BLaER1 (cell line): ENCODE measurements around the gene ENO1.
A peak's percentile ranks its signal among the peaks of the same experiment; 100 is the strongest.
"Not testable (repeated sequence)": the region's sequence is repeated elsewhere in the genome, so short reads cannot be mapped to it uniquely, and the experiment has no call there.

Source experiments
- H3K27ac ChIP-seq: shearing (Covaris generic); formaldehyde crosslinking; 2 replicates; pipeline ENCODE4 v1.8.1; 2022
- H3K27me3 ChIP-seq: shearing (Covaris generic); formaldehyde crosslinking; 2 replicates; pipeline ENCODE4 v1.8.1; 2022
- H3K36me3 ChIP-seq: shearing (Covaris generic); formaldehyde crosslinking; 2 replicates; pipeline ENCODE4 v1.8.1; 2022
- H3K4me1 ChIP-seq: shearing (Covaris generic); formaldehyde crosslinking; 2 replicates; pipeline ENCODE4 v1.8.1; 2022
- H3K4me2 ChIP-seq: shearing (Covaris generic); formaldehyde crosslinking; 2 replicates; pipeline ENCODE4 v1.8.1; 2022
- H3K4me3 ChIP-seq: shearing (Covaris generic); formaldehyde crosslinking; 2 replicates; pipeline ENCODE4 v1.8.1; 2022
- H3K9ac ChIP-seq: shearing (Covaris generic); formaldehyde crosslinking; 2 replicates; pipeline ENCODE4 v1.8.1; 2022
- H3K9me3 ChIP-seq: shearing (Covaris generic); formaldehyde crosslinking; 2 replicates; pipeline ENCODE4 v1.8.1; 2022
- H4K20me1 ChIP-seq: shearing (Covaris generic); formaldehyde crosslinking; 2 replicates; pipeline ENCODE4 v1.8.1; 2022
- Cebpa-rat ChIP-seq: shearing (Covaris generic); IDR thresholded peaks from 2 replicates; pipeline ENCODE4 v1.8.1; 2022

ENO1 gene

DNA sequence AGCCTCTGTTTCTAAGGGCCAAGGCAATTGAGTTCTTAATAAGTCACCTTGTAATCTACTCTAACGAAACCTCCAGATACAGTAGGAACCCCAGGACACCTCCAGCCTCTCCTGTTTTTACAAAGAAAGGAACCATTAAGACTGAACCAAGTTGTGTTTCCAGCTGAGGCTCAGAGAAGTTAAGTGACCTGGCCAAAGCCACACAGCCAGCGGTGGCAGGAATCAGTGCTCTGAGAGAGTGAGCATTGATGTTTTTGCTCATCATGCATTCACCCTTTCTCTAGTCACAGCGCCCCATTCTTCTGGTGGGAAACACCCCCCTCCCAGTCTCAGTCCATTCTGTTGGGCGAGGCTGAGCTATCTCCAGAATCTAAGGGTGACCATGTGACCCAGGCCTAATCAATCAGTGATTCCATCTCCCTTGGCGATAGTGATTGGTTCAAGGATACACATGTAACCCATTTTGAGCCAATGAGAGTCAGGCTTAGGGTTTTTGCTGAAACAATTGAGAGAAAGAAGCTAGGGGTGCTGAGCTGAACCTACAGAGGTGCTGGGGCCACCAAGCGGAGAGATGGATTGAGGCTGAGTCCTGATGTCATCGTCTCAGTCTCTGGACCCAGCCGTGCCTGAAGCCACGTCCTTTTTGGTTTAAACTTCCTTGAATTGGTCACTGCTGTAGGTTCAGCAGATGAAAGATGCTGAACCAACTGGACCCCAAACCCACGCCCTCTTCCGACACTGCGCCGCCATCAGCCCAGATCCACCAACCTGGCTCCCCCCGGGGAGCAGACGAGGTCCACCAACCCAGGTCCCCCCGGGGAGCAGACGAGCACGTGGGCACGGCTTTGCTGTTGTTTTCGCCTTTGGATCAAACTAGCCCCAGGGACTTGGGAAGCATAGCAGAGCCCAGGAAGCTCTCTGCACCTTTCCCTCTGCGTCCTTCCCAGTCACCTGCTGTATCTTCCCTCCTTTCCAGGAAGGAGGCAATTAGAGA, 33.1 kb downstream of the ENO1 start:
- peak overlapping the region; percentile 76 for H3K4me2 ChIP-seq
- no peak overlapping the region for H3K4me3 ChIP-seq
- H3K27ac ChIP-seq = peak overlapping the region; percentile 69
- no peak for TF ChIP-seq Cebpa-rat
- H3K27me3 ChIP-seq = no peaks in the 10 kb centered on the region
- H3K4me1 ChIP-seq = peaks cover 59% of the 10 kb centered on the region
- H4K20me1 ChIP-seq = peaks cover 16% of the 10 kb centered on the region
- no peaks in the 10 kb centered on the region for H3K36me3 ChIP-seq
- peaks cover 32% of the 10 kb centered on the region for H3K9me3 ChIP-seq
- H3K9ac ChIP-seq = peak overlapping the region; percentile 21; the same call in 1 of the 2 replicates

DNA sequence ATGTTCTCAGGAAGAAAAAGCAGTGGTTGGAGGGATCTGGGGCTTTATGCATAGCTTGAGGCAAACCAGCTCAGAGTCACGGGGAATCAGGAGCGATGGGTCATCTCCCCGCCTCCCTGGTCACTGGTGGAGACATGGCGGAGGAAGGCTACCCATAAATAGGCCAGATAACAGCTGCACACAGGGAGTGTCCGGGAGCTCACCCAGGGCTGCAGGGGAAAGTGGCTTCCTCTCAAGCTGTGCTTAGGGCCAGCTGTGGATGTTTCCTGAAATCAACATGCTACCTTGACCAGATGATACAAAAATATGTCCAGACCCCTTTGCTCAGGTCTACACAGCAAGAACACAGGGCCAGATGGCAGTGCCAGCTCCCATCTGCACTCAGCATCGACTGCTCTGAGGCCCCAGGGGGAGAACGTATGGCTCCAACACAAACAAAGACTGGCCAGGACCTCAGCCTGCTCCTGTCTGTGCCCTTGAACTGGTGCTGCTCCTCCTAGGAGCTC, 33.9 kb downstream of the ENO1 start:
- Histone ChIP-seq H3K4me1 (peaks cover 56% of the 10 kb centered on the region), H4K20me1 (peaks cover 16% of the 10 kb centered on the region), H3K27me3 (no peaks in the 10 kb centered on the region), H3K27ac (peak overlapping the region; percentile 69), H3K36me3 (no peaks in the 10 kb centered on the region), H3K9ac (peak overlapping the region; percentile 21; the same call in 1 of the 2 replicates), H3K4me2 (peak overlapping the region; percentile 76), H3K9me3 (peaks cover 39% of the 10 kb centered on the region), H3K4me3 (no peak overlapping the region)
- TF ChIP-seq Cebpa-rat = no peak

DNA sequence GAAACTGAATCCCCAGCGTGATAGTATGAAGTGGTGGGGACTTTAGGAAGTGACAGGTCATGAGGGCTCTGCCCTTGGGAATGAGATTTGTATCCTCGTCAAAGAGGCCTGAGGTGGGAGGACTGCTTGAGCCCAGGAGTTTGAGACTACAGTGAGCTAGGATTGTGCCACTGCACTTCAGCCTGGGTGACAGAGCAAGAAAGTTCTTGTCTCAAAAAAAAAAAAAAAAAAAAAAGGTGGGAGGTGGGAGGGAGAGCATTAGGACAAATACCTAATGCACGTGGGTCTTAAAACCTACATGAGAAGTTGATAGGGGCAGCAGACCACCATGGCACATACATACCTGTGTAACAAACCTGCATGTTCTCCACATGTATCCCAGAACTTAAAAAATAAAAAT, 37.1 kb downstream of the ENO1 start:
- no peak overlapping the region for H3K9ac ChIP-seq
- no peak overlapping the region for H3K27ac ChIP-seq
- peaks cover 24% of the 10 kb centered on the region for H3K4me1 ChIP-seq
- H3K36me3 ChIP-seq = no peaks in the 10 kb centered on the region
- H3K4me3 ChIP-seq = no peak overlapping the region
- TF ChIP-seq Cebpa-rat = no peak
- peaks cover 39% of the 10 kb centered on the region for H3K9me3 ChIP-seq
- no peaks in the 10 kb centered on the region for H3K27me3 ChIP-seq
- H4K20me1 ChIP-seq = no peaks in the 10 kb centered on the region
- H3K4me2 ChIP-seq = no peak overlapping the region

DNA sequence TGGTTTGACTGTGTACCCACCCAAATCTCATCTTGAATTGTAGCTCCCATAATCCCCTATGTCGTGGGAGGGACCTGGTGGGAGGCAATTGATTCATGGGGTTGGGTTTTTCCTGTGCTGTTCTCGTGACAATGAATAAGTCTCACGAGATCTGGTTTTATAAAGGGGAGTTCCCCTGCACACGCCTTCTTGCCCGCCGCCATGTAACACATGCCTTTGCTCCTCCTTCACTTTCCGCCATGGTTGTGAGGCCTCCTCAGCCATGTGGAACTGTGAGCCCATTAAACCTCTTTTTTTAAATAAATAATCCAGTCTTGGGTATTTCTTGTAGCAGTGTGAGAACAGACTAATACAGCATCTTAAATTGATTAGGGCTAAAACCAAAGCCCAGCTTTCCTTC, 38.5 kb downstream of the ENO1 start:
- Histone ChIP-seq H3K9ac (no peak overlapping the region), H3K4me2 (no peak overlapping the region), H3K9me3 (peaks cover 39% of the 10 kb centered on the region), H4K20me1 (no peaks in the 10 kb centered on the region), H3K36me3 (no peaks in the 10 kb centered on the region), H3K27ac (no peak overlapping the region), H3K27me3 (no peaks in the 10 kb centered on the region), H3K4me3 (no peak overlapping the region), H3K4me1 (peaks cover 10% of the 10 kb centered on the region)
- TF ChIP-seq Cebpa-rat = no peak

DNA sequence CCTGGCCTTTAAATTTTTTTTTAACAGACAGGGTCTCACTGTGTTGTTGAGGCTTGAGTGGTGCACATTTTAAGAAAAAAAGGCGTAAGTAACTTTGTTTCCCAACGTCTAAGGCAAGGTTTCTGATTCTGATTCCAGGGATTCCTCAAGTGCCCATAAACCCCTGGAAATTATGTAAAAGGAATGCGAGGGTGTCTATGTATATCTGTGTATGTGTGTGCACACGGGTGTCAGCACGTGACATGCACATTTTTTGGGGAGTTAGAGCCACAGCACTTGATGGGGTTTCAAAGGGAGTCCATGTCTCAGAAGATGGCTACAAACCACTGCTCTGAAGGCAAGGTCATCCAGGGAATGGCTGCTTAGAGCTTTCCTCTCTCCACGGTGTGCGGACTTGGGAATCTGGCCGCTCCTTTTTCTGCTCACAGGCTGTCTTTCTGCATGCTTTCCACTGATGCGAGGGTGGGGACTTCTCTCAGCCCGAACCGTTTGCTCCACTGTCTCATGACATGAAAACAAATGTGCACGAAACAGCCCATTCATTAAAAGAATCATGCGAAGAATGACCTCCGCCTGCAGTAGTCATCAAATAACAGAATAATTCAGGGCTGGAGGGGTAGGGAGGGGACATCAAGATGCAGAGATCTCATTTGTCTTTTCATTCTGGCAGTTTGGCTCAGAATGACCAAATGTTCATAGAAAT, 42.4 kb downstream of the ENO1 start:
- no peaks in the 10 kb centered on the region for H3K27me3 ChIP-seq
- no peak overlapping the region for H3K4me2 ChIP-seq
- H4K20me1 ChIP-seq = no peaks in the 10 kb centered on the region
- H3K9me3 ChIP-seq = peaks cover 13% of the 10 kb centered on the region
- no peaks in the 10 kb centered on the region for H3K36me3 ChIP-seq
- TF ChIP-seq Cebpa-rat = no peak
- no peak overlapping the region for H3K27ac ChIP-seq
- no peak overlapping the region for H3K4me3 ChIP-seq
- H3K4me1 ChIP-seq = peaks cover 7% of the 10 kb centered on the region
- no peak overlapping the region for H3K9ac ChIP-seq

DNA sequence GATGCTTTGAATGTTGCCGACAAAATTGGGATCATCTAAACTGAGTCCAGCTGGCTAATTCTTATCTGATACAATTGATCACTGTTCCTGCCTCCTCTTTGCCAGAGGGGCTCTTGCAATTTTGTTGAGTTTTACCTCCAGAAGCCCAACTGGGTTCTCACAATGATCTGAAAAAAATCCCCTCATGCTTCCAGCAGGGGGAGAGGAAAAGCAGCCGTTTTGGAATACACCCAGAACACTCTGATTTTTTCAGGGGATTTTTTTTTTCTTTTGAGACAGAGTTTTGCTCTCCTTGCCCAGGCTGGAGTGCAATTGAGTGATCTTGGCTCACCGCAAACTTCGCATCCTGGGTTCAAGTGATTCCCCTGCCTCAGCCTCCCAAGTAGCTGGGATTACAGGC, 47.1 kb downstream of the ENO1 start:
- Histone ChIP-seq H3K4me2 (peak overlapping the region; percentile 19; the same call in 1 of the 2 replicates), H3K9me3 (no peaks in the 10 kb centered on the region), H3K27ac (no peak overlapping the region), H3K27me3 (no peaks in the 10 kb centered on the region), H3K36me3 (no peaks in the 10 kb centered on the region), H3K4me1 (peaks cover 25% of the 10 kb centered on the region), H4K20me1 (no peaks in the 10 kb centered on the region), H3K4me3 (no peak overlapping the region), H3K9ac (no peak overlapping the region)
- no peak for TF ChIP-seq Cebpa-rat

DNA sequence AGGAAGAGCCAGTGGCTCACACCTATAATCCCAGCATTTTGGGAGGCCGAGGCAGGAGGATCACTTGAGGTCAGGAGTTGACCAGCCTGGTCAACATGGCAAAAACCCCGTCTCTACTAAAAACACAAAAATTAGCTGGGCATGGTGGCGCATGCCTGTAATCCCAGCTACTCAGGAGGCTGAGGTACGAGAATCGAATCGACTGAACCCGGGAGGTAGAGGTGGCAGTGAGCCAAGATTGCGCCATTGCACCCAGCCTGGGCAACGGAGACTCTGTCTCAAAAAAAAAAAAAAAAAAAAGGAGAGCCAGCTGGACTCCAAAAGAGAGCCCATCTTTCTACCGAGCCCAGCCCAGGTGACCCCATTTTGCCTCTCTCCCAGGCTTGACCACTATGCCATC, 47.8 kb downstream of the ENO1 start:
- peaks cover 25% of the 10 kb centered on the region for H3K4me1 ChIP-seq
- not testable (repeated sequence) for H3K4me3 ChIP-seq, H3K27ac ChIP-seq, H3K27me3 ChIP-seq, H3K36me3 ChIP-seq, H3K9me3 ChIP-seq, H4K20me1 ChIP-seq, H3K4me2 ChIP-seq, H3K9ac ChIP-seq

DNA sequence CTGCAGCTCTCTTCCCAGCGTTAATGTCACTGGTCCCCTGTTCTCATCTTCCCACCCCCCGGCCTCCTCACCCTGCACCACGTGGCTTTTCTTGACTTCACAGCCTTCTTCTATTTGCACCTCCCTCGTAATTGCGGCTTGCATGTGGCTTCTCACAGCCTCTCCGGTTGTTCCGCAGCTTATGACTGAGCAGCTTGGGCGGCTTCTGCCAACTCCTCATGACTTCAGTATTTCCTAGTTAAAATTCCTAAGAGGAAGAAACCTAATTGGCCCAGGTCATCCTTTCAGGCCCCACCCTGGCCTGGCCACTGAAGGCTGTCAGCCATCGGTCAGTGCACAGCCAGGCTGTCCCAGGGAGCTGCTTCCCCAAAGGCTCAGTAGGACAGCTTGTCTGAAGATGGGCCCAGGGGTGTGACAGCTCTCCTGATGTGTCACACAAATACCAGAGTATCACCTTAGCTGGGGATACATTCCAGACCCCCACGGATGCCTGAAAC, 52.5 kb downstream of the ENO1 start:
- Histone ChIP-seq H3K4me2 (no peak overlapping the region), H3K27me3 (no peaks in the 10 kb centered on the region), H4K20me1 (no peaks in the 10 kb centered on the region), H3K4me3 (no peak overlapping the region), H3K9ac (no peak overlapping the region), H3K27ac (no peak overlapping the region), H3K4me1 (peaks cover 27% of the 10 kb centered on the region), H3K36me3 (no peaks in the 10 kb centered on the region), H3K9me3 (no peaks in the 10 kb centered on the region)
- no peak for TF ChIP-seq Cebpa-rat

DNA sequence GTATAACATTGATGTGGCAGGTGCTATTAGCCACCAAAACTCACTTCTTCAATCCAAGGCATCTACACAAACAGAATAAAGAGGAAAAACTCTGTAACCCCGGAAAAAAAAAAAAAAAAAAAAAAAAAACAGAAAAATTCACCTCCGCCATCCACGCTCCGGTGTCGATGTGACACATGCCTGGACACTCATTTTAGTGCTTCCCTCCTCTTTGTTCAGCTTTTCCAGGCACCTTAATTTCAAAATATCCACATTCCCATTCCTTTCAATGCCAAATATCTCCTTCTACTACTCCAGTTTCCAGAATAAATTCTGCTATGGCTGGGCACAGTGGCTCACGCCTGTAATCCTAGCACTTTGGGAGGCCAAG, 55.2 kb downstream of the ENO1 start:
- no peaks in the 10 kb centered on the region for H4K20me1 ChIP-seq
- peaks cover 20% of the 10 kb centered on the region for H3K4me1 ChIP-seq
- TF ChIP-seq Cebpa-rat = no peak
- no peak overlapping the region for H3K9ac ChIP-seq
- H3K4me2 ChIP-seq = no peak overlapping the region
- H3K4me3 ChIP-seq = no peak overlapping the region
- H3K9me3 ChIP-seq = no peaks in the 10 kb centered on the region
- no peaks in the 10 kb centered on the region for H3K36me3 ChIP-seq
- no peaks in the 10 kb centered on the region for H3K27me3 ChIP-seq
- no peak overlapping the region for H3K27ac ChIP-seq
